Measurements from ENCODE around the gene ERC1.

DNA sequence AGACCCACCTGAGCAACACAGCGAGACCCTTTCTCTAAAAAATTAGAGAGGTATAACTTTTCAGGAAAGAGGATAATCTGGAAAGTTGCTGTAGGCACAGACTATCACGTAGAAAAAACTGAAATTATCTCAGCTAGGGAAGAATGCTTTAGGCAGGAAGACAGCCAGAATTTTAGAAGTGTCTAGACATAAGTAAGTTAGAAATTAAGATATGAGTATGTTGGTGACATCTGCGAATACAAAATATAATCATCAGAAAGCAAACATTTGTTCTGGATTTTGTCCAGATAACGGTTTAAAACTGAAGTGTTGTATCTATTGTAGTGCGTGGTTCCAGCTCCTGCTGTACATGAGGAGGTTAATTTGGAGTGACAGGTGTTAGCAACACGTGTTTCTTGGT is 480.2 kb downstream of the ERC1 start:
- TF ChIP-seq, protein P1, sequence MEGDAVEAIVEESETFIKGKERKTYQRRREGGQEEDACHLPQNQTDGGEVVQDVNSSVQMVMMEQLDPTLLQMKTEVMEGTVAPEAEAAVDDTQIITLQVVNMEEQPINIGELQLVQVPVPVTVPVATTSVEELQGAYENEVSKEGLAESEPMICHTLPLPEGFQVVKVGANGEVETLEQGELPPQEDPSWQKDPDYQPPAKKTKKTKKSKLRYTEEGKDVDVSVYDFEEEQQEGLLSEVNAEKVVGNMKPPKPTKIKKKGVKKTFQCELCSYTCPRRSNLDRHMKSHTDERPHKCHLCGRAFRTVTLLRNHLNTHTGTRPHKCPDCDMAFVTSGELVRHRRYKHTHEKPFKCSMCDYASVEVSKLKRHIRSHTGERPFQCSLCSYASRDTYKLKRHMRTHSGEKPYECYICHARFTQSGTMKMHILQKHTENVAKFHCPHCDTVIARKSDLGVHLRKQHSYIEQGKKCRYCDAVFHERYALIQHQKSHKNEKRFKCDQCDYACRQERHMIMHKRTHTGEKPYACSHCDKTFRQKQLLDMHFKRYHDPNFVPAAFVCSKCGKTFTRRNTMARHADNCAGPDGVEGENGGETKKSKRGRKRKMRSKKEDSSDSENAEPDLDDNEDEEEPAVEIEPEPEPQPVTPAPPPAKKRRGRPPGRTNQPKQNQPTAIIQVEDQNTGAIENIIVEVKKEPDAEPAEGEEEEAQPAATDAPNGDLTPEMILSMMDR (IDR thresholded peaks at IDR 0.05; ENCODE audit: low read depth, low read length, poor library complexity, severe bottlenecking): no peak
- TF ChIP-seq EZH2phosphoT487 (IDR thresholded peaks at IDR 0.05; ENCODE audit: borderline replicate concordance, low read length): no peak

All from DOHH2 (cell line).